ENCODE results near the gene PRTN3.

PRTN3 gene

DNA sequence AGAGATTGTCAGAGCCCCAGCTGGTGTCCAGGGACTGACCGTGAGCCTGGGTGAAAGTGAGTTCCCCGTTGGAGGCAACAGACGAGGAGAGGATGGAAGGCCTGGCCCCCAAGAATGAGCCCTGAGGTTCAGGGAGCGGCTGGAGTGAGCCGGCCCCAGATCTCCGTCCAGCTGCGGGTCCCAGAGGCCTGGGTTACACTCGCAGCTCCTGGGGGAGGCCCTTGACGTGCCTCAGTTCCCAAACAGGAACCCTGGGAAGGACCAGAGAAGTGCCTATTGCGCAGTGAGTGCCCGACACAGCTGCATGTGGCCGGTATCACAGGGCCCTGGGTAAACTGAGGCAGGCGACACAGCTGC is 10.2 kb downstream of the PRTN3 start:
- TF ChIP-seq FOXP2 (optimal IDR thresholded peaks at IDR 0.05; ENCODE audit: borderline replicate concordance, extremely low read depth, extremely low read length, insufficient read depth) (no peak), TAF1 (IDR thresholded peaks at IDR 0.05; ENCODE audit: borderline replicate concordance, insufficient read depth, low read length) (no peak), SIN3A (IDR thresholded peaks at IDR 0.05; ENCODE audit: borderline replicate concordance, insufficient read depth, low read length) (no peak), POLR2AphosphoS5 (IDR thresholded peaks at IDR 0.05; ENCODE audit: low read depth, low read length) (no peak), REST (IDR thresholded peaks at IDR 0.05; ENCODE audit: insufficient read depth in 1 of 2, low read depth in 2 of 2, low read length in 2 of 2) (no peak)

- no peak for TF ChIP-seq FOXP2 (optimal IDR thresholded peaks at IDR 0.05; ENCODE audit: borderline replicate concordance, extremely low read depth, extremely low read length, insufficient read depth)
These were observed 11.6 kb downstream of the PRTN3 start, which contains the start of gene ELANE for GRCh38 chr19:852136-853013. TSS of gene ELANE (plus strand) at chr19:852303. CDS start at chr19:852329, 26 bp downstream.

DNA sequence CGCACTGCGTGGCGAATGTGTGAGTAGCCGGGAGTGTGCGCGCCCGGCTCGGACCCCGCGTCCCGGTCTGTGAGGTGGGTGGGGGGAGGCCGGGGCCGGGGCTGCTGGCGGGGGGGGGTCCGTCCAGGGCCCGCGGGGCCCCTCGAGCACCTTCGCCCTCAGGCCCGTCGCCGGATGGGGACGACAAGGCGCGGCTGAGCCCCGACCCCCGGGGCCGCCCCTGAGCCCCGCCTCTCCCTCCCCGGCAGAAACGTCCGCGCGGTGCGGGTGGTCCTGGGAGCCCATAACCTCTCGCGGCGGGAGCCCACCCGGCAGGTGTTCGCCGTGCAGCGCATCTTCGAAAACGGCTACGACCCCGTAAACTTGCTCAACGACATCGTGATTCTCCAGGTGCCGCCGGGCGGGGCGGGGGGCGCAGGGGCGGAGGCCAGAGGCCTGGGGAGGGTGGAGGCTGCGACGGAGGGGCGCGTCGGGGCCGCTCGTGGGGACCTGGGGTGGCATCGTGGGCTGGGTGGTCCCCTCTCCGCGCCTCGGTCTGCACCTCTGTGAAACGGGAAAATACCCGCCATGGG is 12.3 kb downstream of the PRTN3 start:
- TF ChIP-seq SIN3A (IDR thresholded peaks at IDR 0.05; ENCODE audit: borderline replicate concordance, insufficient read depth, low read length) (no peak), POLR2AphosphoS5 (IDR thresholded peaks at IDR 0.05; ENCODE audit: low read depth, low read length) (no peak), REST (IDR thresholded peaks at IDR 0.05; ENCODE audit: insufficient read depth in 1 of 2, low read depth in 2 of 2, low read length in 2 of 2) (no peak), FOXP2 (optimal IDR thresholded peaks at IDR 0.05; ENCODE audit: borderline replicate concordance, extremely low read depth, extremely low read length, insufficient read depth) (no peak), TAF1 (IDR thresholded peaks at IDR 0.05; ENCODE audit: borderline replicate concordance, insufficient read depth, low read length) (no peak)

GRCh38 chr19:854549-854948 is 13.8 kb downstream of the PRTN3 start:
- TF ChIP-seq REST (IDR thresholded peaks at IDR 0.05; ENCODE audit: insufficient read depth in 1 of 2, low read depth in 2 of 2, low read length in 2 of 2), result no peak
- no peak for TF ChIP-seq SIN3A (IDR thresholded peaks at IDR 0.05; ENCODE audit: borderline replicate concordance, insufficient read depth, low read length)
- TF ChIP-seq POLR2AphosphoS5 (IDR thresholded peaks at IDR 0.05; ENCODE audit: low read depth, low read length), result no peak
- TF ChIP-seq TAF1 (IDR thresholded peaks at IDR 0.05; ENCODE audit: borderline replicate concordance, insufficient read depth, low read length), result no peak

DNA sequence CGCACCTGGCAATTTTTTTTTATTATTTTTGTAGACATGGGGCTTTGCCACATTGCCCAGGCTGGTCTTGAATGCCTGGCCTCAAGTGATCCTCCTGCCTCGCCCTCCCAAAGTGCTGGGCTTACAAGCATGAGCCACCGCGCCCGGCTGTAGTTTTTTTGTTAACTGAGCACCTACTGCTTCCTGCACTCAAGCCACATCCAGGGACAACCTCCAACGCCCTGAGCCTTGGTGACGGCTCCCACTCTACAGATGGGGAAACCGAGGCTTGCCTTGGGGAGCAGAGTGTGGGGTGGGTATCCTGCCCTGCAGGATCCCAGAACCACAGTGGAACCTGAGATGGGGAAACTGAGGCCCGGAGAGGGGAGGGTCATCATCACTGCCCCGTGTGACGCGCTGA is 14.3 kb downstream of the PRTN3 start:
- TF ChIP-seq POLR2AphosphoS5 (IDR thresholded peaks at IDR 0.05; ENCODE audit: low read depth, low read length) (no peak), SIN3A (IDR thresholded peaks at IDR 0.05; ENCODE audit: borderline replicate concordance, insufficient read depth, low read length) (no peak), FOXP2 (optimal IDR thresholded peaks at IDR 0.05; ENCODE audit: borderline replicate concordance, extremely low read depth, extremely low read length, insufficient read depth) (no peak), TAF1 (IDR thresholded peaks at IDR 0.05; ENCODE audit: borderline replicate concordance, insufficient read depth, low read length) (no peak), REST (IDR thresholded peaks at IDR 0.05; ENCODE audit: insufficient read depth in 1 of 2, low read depth in 2 of 2, low read length in 2 of 2) (no peak)
